Neuron (in vitro differentiated cells): ENCODE data around the gene ACTL7A.
"Not testable (repeated sequence)": the region's sequence is repeated elsewhere in the genome, so short reads cannot be mapped to it uniquely, and the experiment has no call there.

Source experiments
- H2AFZ ChIP-seq: one replicate; pipeline ENCODE4 v1.6.1; 2013; ENCODE audit warnings: low read depth, mild to moderate bottlenecking, inconsistent platforms, low read length, moderate library complexity
- H3K27me3 ChIP-seq: one replicate; pipeline ENCODE4 v1.6.1; 2013; ENCODE audit warnings: low read length; ENCODE audit not compliant: insufficient read depth
- H3K36me3 ChIP-seq: one replicate; pipeline ENCODE4 v1.6.1; 2013; ENCODE audit warnings: low read length; ENCODE audit not compliant: insufficient read depth
- H3K4me1 ChIP-seq: one replicate; pipeline ENCODE4 v1.6.1; 2013; ENCODE audit warnings: low read length; ENCODE audit not compliant: insufficient read depth
- H3K4me3 ChIP-seq: 2 replicates; pipeline ENCODE4 v1.5.1; 2013; ENCODE audit warnings: mild to moderate bottlenecking, low read length, moderate library complexity
- H3K9me3 ChIP-seq: one replicate; pipeline ENCODE4 v1.6.1; 2013; ENCODE audit warnings: low read length

ACTL7A gene

GRCh38 chr9:108837530-108837929 is 24.5 kb upstream of the ACTL7A start:
- Histone ChIP-seq H3K36me3 (no peaks in the 10 kb centered on the region), H2AFZ (no peak overlapping the region), H3K4me3 (no peak overlapping the region), H3K9me3 (no peaks in the 10 kb centered on the region), H3K4me1 (no peaks in the 10 kb centered on the region), H3K27me3 (no peaks in the 10 kb centered on the region)

- H2AFZ ChIP-seq = no peak overlapping the region
- no peaks in the 10 kb centered on the region for H3K9me3 ChIP-seq
- no peak overlapping the region for H3K4me3 ChIP-seq
- H3K27me3 ChIP-seq = no peaks in the 10 kb centered on the region
- no peaks in the 10 kb centered on the region for H3K36me3 ChIP-seq
- H3K4me1 ChIP-seq = no peaks in the 10 kb centered on the region
These were observed 24.0 kb upstream of the ACTL7A start for GRCh38 chr9:108838017-108838416.

- H3K4me3 ChIP-seq, H2AFZ ChIP-seq, H3K4me1 ChIP-seq, H3K9me3 ChIP-seq, H3K27me3 ChIP-seq, H3K36me3 ChIP-seq: not testable (repeated sequence)
These were observed 22.5 kb upstream of the ACTL7A start for GRCh38 chr9:108839561-108839960.

- no peaks in the 10 kb centered on the region for H3K27me3 ChIP-seq
- no peaks in the 10 kb centered on the region for H3K4me1 ChIP-seq
- H3K36me3 ChIP-seq = no peaks in the 10 kb centered on the region
- no peak overlapping the region for H3K4me3 ChIP-seq
- H3K9me3 ChIP-seq = no peaks in the 10 kb centered on the region
- no peak overlapping the region for H2AFZ ChIP-seq
These were observed 19.3 kb upstream of the ACTL7A start for GRCh38 chr9:108842610-108843295.

GRCh38 chr9:108844391-108844790 is 17.7 kb upstream of the ACTL7A start:
- Histone ChIP-seq H3K27me3 (no peaks in the 10 kb centered on the region), H3K4me1 (no peaks in the 10 kb centered on the region), H2AFZ (no peak overlapping the region), H3K36me3 (no peaks in the 10 kb centered on the region), H3K9me3 (no peaks in the 10 kb centered on the region), H3K4me3 (no peak overlapping the region)

DNA sequence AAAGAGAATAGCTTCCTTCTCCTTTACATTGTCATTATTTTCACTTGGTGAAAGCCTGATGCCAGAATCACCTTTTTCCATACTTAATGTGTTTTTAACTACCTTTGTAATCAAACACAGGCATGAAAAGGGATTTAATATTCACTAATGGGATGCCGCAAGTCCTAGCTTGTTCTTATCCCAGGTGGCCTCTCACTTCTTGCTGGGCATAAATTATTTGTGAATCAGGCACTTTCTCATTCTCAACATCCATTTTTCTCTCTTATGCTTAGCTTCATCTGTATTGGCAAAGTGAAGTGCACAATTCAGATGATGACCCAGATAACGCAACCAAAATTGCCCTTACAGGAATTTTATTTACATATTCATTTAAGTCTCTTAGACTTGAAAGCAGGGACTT is 17.2 kb upstream of the ACTL7A start:
- Histone ChIP-seq H3K27me3 (no peaks in the 10 kb centered on the region), H3K36me3 (no peaks in the 10 kb centered on the region), H2AFZ (no peak overlapping the region), H3K9me3 (no peaks in the 10 kb centered on the region), H3K4me3 (no peak overlapping the region), H3K4me1 (no peaks in the 10 kb centered on the region)

GRCh38 chr9:108845507-108845906 is 16.6 kb upstream of the ACTL7A start:
- Histone ChIP-seq H3K4me1 (no peaks in the 10 kb centered on the region), H3K27me3 (no peaks in the 10 kb centered on the region), H2AFZ (no peak overlapping the region), H3K9me3 (no peaks in the 10 kb centered on the region), H3K4me3 (no peak overlapping the region), H3K36me3 (no peaks in the 10 kb centered on the region)

GRCh38 chr9:108845947-108846346 is 16.1 kb upstream of the ACTL7A start:
- Histone ChIP-seq H2AFZ (no peak overlapping the region), H3K4me1 (no peaks in the 10 kb centered on the region), H3K4me3 (no peak overlapping the region), H3K27me3 (no peaks in the 10 kb centered on the region), H3K9me3 (no peaks in the 10 kb centered on the region), H3K36me3 (no peaks in the 10 kb centered on the region)

DNA sequence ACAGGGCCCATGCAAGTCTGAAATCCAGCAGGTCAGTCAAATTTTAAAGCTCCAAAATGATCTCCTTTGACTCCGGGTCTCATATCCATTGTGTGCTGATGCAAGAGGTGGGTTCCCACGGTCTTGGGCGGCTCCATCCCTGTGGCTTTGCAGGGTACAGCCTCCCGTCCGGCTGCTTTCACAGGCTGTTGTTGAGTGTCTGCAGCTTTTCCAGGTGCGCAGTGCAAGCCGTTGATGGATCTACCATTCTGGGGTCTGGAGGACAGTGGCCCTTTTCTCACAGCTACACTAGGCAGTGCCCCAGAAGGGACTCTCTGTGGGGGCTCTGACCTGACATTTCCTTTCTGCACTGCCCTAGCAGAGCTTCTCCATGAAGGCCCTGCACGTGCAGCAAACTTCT is 13.8 kb upstream of the ACTL7A start:
- not testable (repeated sequence) for H3K4me3 ChIP-seq, H3K36me3 ChIP-seq, H3K27me3 ChIP-seq, H2AFZ ChIP-seq, H3K4me1 ChIP-seq, H3K9me3 ChIP-seq

- H3K4me1 ChIP-seq = no peaks in the 10 kb centered on the region
- no peaks in the 10 kb centered on the region for H3K36me3 ChIP-seq
- H3K27me3 ChIP-seq = peaks cover 2% of the 10 kb centered on the region
These were observed 11.7 kb upstream of the ACTL7A start for GRCh38 chr9:108850293-108850897.

DNA sequence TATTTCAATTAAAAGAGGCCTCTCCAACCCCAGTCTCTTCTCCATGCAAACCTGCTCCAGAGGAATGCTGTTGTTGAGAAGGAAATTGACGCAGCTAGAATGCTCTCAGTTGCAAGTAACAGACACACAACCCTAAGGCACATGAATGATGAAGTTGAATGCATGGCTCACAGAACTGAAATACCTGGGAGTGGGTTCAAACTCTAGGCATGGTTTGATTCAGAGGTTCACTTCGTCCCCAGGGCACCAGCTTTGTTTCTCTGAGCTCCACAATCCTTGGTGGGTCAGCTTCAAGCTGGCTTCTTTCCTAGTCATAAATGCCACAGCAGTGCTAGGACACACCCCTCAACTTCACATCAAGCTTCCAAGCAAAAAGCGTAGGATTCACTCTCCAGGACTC is 10.9 kb upstream of the ACTL7A start:
- no peak overlapping the region for H2AFZ ChIP-seq
- no peaks in the 10 kb centered on the region for H3K36me3 ChIP-seq
- H3K27me3 ChIP-seq = peaks cover 2% of the 10 kb centered on the region
- H3K9me3 ChIP-seq = peaks cover 5% of the 10 kb centered on the region
- no peaks in the 10 kb centered on the region for H3K4me1 ChIP-seq
- no peak overlapping the region for H3K4me3 ChIP-seq

More at GRCh38 chr9:108850293-108850897, 11.7 kb upstream of the ACTL7A start:
- H3K9me3 ChIP-seq = peaks cover 3% of the 10 kb centered on the region
- H3K4me3 ChIP-seq = no peak overlapping the region
- no peak overlapping the region for H2AFZ ChIP-seq

GRCh38 chr9:108852079-108852478 is 10.0 kb upstream of the ACTL7A start:
- no peak overlapping the region for H2AFZ ChIP-seq
- H3K4me1 ChIP-seq = no peaks in the 10 kb centered on the region
- peaks cover 5% of the 10 kb centered on the region for H3K9me3 ChIP-seq
- peaks cover 2% of the 10 kb centered on the region for H3K27me3 ChIP-seq
- H3K36me3 ChIP-seq = no peaks in the 10 kb centered on the region
- no peak overlapping the region for H3K4me3 ChIP-seq

- H3K27me3 ChIP-seq = peaks cover 2% of the 10 kb centered on the region
- peaks cover 5% of the 10 kb centered on the region for H3K9me3 ChIP-seq
- no peak overlapping the region for H2AFZ ChIP-seq
- no peak overlapping the region for H3K4me3 ChIP-seq
- H3K4me1 ChIP-seq = no peaks in the 10 kb centered on the region
- no peaks in the 10 kb centered on the region for H3K36me3 ChIP-seq
These were observed 8.0 kb upstream of the ACTL7A start for GRCh38 chr9:108854094-108854493.
